Measurements from ENCODE around the gene NDUFAF8.

Gene NDUFAF8

GRCh38 chr17:81277946-81278693 lies 39.0 kb downstream of the NDUFAF8 start:
- DNase-seq = no peak

- DNase-seq = no peak
Measured at GRCh38 chr17:81278831-81279230, 39.7 kb downstream of the NDUFAF8 start.

GRCh38 chr17:81279278-81280275 lies 40.5 kb downstream of the NDUFAF8 start:
- DNase-seq = no peak

DNA sequence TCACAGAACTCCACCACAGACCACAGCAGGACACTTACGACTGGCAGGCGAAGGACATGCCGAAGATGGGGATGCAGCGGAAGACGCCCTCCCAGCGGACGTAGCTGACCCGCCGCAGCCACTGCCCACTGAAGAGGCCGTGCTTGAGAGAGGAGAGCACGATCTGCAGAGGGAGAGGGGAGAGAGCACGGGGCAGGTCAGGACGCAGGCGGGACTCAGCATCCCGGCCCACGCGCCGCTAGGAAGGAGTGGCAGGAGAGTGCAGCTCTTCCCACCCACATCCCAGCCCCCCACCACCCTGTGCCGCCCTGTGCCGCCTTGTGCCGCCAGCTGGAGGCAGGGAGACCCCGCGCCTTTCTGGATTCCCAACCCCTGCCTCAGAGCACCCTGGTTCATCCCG lies 41.5 kb downstream of the NDUFAF8 start:
- no peak for DNase-seq

DNA sequence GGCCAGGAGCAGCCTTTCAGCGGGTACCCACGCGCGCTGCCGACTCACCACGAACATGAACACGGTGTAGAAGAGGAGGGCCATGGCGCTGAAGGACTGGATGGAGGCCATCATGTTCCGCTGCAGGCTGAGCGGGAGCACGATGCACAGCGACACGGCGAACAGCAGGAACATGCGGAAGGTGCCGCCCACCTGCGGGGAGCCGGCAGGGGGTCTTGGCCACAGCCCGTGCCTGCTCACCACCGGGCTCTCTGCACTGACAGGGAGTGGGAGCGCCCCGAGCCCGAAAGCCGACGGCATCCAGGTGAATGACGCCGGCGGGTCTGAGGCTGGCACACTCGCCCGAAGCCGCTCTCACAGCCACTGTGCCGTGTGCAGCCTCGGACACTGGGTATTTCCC lies 43.0 kb downstream of the NDUFAF8 start:
- DNase-seq = no peak

GRCh38 chr17:81282876-81283275 lies 43.8 kb downstream of the NDUFAF8 start:
- no peak for DNase-seq

DNA sequence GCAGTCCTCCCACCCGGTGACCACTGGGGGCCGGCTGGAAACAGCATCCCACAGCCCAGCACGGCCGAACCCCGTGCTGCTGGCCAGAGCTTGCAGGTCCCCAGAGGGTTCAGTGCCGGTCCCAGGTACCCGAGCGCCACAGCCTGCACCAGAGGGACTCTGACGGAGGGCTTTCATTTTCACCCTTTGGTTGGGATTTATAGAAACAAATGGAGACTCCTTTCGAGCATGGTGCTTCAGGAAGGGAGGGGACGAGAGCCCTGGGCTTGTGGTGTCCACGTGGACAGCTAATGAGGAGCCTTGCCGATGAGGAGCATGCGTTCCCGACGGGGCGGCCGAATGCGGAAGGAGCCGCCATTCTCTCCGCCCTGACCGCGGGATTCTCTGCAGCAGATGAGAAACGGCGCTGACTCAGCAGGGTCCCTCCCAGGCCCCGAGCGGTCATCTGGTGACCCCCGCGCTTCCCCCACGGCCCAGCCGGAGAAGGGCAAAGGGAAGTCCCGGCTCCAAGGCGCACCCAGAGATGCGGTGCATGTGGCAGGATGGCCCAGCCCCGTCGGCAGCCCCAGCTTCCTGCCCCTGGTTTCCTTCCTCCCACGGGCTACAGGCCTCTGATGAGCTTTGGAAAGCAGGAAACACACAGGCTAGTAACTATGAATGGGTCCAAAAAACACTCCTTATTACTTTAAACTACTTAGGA lies 46.2 kb downstream of the NDUFAF8 start:
- DNase-seq = no peak

- DNase-seq = no peak
Measured at GRCh38 chr17:81285894-81286293, 46.8 kb downstream of the NDUFAF8 start.

GRCh38 chr17:81286491-81287145 lies 47.5 kb downstream of the NDUFAF8 start:
- DNase-seq = no peak

DNA sequence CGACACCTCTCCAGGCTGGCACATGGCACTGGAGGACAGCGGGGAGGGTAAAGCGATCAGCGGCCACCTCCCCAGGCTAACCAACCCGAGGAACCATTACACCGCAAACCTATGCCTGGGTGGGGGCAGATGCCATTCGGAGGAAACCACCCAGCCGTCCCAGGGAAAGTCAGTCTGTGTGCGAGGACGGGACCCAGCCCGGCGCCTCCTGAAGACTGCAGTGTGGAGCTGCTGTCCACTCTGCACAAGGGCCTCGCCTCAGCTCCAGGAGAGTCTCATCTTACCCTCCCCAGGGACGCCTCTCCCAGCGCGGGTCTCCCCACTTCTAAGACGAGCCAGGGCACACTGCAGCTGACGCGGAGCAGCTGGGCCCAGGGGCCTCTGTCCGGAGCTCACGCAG lies 48.0 kb downstream of the NDUFAF8 start:
- DNase-seq = no peak

DNA sequence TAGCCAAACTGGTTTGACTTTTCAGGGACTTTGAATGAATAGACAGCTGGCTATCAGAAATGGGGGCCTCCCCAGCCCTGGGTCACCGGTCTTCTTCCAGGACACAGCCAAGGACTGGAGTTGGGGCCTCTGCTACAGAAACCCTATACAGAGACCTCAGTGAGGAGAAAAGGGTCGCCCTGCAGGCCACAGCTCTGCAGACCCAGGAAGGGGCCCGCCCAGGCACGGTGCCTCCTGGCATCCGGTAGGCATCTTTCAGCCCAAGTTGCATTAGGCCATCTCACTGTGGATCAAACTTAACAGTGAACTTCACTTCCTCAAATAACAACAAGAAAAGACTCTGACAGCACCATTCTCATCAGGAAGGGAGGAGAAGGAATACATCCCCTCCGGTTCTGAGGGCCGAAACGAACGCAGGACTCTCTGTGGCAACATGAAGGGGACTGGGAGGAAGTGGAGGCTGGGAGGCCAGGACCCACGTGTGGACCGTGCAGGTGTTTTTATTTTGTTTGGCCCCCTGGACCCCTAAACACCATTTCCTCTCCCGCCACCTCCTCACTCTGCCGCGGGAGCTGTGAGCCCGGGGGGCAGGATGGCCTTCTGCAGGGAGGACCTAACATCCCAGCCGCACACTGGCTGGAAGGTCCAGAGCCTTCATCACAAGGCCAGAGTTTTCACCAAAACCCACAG lies 48.8 kb downstream of the NDUFAF8 start:
- DNase-seq = no peak

DNA sequence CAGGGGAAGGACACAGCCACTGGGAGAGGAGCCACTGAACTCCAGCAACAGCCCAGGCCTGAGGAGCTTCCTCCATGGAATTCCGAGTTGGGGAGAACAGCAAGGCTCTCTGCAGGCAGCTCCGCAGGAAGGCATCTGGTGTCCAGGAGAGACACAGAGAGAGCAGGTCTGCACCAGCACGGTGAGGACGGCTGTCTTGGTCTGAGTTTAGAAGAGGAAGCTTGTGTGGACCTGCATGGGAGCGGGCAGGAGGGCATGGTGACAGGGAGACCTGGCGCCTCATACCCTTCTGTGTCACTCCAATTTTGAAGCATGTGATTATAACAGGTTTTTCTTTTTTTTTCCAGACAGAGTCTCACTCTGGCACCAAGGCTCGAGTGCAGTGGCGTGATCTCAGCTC lies 49.6 kb downstream of the NDUFAF8 start:
- DNase-seq = no peak

DNA sequence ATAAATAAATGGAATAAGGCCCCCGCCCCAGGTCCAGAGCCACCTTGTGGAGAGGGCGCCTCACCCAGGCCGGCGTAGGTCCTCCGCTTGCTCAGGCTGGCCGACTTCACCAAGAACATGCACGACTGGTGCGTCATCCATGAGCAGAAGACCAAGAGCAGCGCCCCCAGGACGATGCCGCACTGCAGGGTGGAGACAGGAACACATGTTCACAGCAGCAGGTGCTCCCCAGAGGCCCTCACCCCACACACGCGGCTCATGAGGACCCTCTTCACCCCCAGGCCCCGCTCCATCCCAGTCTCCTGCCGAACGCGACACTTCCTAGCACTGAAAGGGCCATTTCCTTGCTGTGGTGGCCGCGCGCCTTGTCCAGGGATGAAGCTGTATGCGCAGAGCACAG lies 50.5 kb downstream of the NDUFAF8 start:
- DNase-seq = no peak

- DNase-seq = no peak
Measured at GRCh38 chr17:81290230-81290629, 51.1 kb downstream of the NDUFAF8 start.
